ENCODE measurements around the gene COL6A1. TPM values are rescaled to one million over a fixed set of nuclear protein-coding genes. Genes with fewer than 3 reads are reported as not detected.

Gene COL6A1
- total and polyA plus RNA-seq, 2 of the 13 experiments (the other 11 are each of a cell fraction or from before 2014, with no cell fraction given) = 3.1 to 4.8 TPM

DNA sequence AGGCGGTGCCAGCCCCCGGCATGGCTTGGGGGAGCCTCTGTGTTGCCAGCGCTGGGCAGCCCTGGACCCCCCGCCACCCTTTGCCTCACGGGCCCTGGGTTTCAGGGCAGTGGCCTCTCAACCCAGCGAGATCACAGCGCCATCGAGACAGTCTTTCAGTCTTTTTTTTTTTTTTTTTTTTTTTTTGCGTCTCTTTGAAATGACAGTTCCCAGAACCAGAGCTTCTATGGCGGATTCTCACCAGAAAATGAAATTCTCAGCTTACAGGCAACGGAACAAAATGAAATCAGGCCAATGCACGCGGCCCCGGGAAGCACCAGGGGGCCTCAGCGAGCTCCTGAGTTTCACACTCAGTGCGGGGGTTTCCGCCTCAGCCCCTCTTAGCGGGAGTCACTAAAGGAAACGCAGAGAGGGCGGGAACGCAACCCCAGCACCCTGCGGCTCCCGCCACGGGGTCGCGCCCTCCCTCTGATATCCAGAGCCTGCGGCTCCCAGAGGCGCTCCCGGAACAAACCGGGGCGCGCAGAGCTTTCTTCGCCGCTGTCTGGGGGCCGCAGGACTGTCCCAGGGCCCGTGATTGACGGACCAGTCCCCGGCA is 8.0 kb upstream of the COL6A1 start (continued):
- TF ChIP-seq, protein P1, sequence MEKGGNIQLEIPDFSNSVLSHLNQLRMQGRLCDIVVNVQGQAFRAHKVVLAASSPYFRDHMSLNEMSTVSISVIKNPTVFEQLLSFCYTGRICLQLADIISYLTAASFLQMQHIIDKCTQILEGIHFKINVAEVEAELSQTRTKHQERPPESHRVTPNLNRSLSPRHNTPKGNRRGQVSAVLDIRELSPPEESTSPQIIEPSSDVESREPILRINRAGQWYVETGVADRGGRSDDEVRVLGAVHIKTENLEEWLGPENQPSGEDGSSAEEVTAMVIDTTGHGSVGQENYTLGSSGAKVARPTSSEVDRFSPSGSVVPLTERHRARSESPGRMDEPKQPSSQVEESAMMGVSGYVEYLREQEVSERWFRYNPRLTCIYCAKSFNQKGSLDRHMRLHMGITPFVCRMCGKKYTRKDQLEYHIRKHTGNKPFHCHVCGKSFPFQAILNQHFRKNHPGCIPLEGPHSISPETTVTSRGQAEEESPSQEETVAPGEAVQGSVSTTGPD (CRISPR knock-in tag; IDR thresholded peaks at IDR 0.05) = no peak
- no peak for TF ChIP-seq ZNF367 (CRISPR knock-in tag; IDR thresholded peaks at IDR 0.05; ENCODE audit: borderline replicate concordance)
- TF ChIP-seq ZNF615 (CRISPR knock-in tag; IDR thresholded peaks at IDR 0.05; ENCODE audit: borderline replicate concordance) = no peak
- TF ChIP-seq, protein P2, sequence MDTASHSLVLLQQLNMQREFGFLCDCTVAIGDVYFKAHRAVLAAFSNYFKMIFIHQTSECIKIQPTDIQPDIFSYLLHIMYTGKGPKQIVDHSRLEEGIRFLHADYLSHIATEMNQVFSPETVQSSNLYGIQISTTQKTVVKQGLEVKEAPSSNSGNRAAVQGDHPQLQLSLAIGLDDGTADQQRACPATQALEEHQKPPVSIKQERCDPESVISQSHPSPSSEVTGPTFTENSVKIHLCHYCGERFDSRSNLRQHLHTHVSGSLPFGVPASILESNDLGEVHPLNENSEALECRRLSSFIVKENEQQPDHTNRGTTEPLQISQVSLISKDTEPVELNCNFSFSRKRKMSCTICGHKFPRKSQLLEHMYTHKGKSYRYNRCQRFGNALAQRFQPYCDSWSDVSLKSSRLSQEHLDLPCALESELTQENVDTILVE (CRISPR knock-in tag; IDR thresholded peaks at IDR 0.05) = no peak
- TF ChIP-seq ZNF670 (CRISPR knock-in tag; IDR thresholded peaks at IDR 0.05; ENCODE audit: borderline replicate concordance) = 0 out of 2 replicates have a peak, but pooled peaks have one; percentile 17
- peak; percentile 27 for TF ChIP-seq PHF8 (CRISPR knock-in tag; IDR thresholded peaks at IDR 0.05)
- TF ChIP-seq ZNF292 (CRISPR knock-in tag; IDR thresholded peaks at IDR 0.05; ENCODE audit: borderline replicate concordance, low read depth) = no peak
- no peak for TF ChIP-seq SATB2 (CRISPR knock-in tag; IDR thresholded peaks at IDR 0.05)
- no peak for TF ChIP-seq GABPA (IDR thresholded peaks at IDR 0.05; ENCODE audit: low read depth, low read length)
- peak; percentile 45 for TF ChIP-seq GABPA (CRISPR knock-in tag; IDR thresholded peaks at IDR 0.05; ENCODE audit: low read depth)
- TF ChIP-seq, protein P3, sequence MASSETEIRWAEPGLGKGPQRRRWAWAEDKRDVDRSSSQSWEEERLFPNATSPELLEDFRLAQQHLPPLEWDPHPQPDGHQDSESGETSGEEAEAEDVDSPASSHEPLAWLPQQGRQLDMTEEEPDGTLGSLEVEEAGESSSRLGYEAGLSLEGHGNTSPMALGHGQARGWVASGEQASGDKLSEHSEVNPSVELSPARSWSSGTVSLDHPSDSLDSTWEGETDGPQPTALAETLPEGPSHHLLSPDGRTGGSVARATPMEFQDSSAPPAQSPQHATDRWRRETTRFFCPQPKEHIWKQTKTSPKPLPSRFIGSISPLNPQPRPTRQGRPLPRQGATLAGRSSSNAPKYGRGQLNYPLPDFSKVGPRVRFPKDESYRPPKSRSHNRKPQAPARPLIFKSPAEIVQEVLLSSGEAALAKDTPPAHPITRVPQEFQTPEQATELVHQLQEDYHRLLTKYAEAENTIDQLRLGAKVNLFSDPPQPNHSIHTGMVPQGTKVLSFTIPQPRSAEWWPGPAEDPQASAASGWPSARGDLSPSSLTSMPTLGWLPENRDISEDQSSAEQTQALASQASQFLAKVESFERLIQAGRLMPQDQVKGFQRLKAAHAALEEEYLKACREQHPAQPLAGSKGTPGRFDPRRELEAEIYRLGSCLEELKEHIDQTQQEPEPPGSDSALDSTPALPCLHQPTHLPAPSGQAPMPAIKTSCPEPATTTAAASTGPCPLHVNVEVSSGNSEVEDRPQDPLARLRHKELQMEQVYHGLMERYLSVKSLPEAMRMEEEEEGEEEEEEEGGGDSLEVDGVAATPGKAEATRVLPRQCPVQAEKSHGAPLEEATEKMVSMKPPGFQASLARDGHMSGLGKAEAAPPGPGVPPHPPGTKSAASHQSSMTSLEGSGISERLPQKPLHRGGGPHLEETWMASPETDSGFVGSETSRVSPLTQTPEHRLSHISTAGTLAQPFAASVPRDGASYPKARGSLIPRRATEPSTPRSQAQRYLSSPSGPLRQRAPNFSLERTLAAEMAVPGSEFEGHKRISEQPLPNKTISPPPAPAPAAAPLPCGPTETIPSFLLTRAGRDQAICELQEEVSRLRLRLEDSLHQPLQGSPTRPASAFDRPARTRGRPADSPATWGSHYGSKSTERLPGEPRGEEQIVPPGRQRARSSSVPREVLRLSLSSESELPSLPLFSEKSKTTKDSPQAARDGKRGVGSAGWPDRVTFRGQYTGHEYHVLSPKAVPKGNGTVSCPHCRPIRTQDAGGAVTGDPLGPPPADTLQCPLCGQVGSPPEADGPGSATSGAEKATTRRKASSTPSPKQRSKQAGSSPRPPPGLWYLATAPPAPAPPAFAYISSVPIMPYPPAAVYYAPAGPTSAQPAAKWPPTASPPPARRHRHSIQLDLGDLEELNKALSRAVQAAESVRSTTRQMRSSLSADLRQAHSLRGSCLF (CRISPR knock-in tag; IDR thresholded peaks at IDR 0.05; ENCODE audit: borderline replicate concordance) = no peak
- TF ChIP-seq CEBPG (CRISPR knock-in tag; IDR thresholded peaks at IDR 0.05) = no peak
- TF ChIP-seq SAP130 (CRISPR knock-in tag; IDR thresholded peaks at IDR 0.05; ENCODE audit: low read depth) = 0 out of 2 replicates have a peak, but pooled peaks have one; percentile 9
- TF ChIP-seq ZBTB7B (CRISPR knock-in tag; IDR thresholded peaks at IDR 0.05) = peak; percentile 71; the same call in 1 of the 2 replicates
- 0 out of 2 replicates have a peak, but pooled peaks have one; percentile 46 for TF ChIP-seq BORCS8-MEF2B (CRISPR knock-in tag; IDR thresholded peaks at IDR 0.05)
- no peak for TF ChIP-seq EEA1 (CRISPR knock-in tag; IDR thresholded peaks at IDR 0.05; ENCODE audit: borderline replicate concordance)
- TF ChIP-seq GLI4 (CRISPR knock-in tag; IDR thresholded peaks at IDR 0.05; ENCODE audit: borderline replicate concordance) = no peak
- no peak for TF ChIP-seq ZMAT3 (CRISPR knock-in tag; conservative IDR thresholded peaks at IDR 0.05)
- 0 out of 2 replicates have a peak, but pooled peaks have one; percentile 14 for TF ChIP-seq SMC3 (IDR thresholded peaks at IDR 0.05; ENCODE audit: low read length)
- no peak for TF ChIP-seq ZNF629 (CRISPR knock-in tag; conservative IDR thresholded peaks at IDR 0.05)
- no peak for TF ChIP-seq AGO1 (IDR thresholded peaks at IDR 0.05; ENCODE audit: low read depth, low read length, poor library complexity, severe bottlenecking)
- peak; percentile 54; the same call in 1 of the 2 replicates for TF ChIP-seq MAX (IDR thresholded peaks at IDR 0.05)
- no peak for TF ChIP-seq GFI1 (CRISPR knock-in tag; IDR thresholded peaks at IDR 0.05; ENCODE audit: borderline replicate concordance)
- peak; percentile 35; the same call in 1 of the 2 replicates for TF ChIP-seq PHF21A (CRISPR knock-in tag; IDR thresholded peaks at IDR 0.05)
- TF ChIP-seq ZNF251 (CRISPR knock-in tag; IDR thresholded peaks at IDR 0.05) = no peak

Measured in HepG2 (cell line).